GM21529 (cell line): ENCODE results near the gene RPL19.

Source experiments
- ATAC-seq: cut with Tn5 transposase; IDR thresholded peaks from one replicate; pipeline ENCODE4 v1.9.1; 2021; ENCODE audit not compliant: unreplicated experiment

RPL19 gene

DNA sequence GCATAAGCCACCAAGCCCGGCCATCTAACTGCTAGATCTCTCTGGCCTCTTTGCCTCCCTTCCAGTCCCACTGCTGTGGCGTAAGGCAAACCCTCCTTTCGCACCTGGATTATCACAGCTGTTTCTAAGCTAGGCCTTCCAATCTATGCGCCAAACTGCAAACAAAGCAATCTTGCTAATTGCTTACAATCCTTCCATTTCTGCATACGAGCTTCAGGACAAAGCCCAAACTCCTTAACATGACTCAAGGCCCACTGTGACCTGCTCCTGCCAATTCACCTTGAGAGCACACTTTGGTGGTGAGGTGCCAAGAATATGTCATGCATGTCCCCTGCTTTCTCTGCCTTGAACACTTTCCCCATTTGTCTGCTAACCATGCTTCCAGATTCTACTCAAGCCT is 28.1 kb upstream of the RPL19 start:
- no peak for ATAC-seq

DNA sequence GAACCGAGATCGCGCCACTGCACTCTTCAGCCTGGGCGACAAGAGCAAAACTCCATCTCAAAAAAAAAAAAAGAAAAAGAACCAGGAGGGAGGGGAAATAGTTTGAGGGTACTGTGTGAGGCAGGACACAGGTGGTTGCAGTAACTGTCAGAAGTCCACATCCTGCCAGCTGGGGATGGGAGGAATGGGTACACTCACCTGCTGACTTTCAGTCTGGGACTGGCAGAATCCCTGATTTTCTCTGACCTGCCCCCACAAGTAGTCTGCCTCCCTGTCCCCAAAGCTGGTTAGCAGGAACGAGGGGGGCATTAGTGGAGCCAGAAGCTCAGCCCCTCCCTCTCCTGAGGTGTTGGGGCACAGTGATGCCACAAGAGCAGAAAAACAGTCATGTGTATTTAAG is 27.0 kb upstream of the RPL19 start:
- ATAC-seq: no peak

DNA sequence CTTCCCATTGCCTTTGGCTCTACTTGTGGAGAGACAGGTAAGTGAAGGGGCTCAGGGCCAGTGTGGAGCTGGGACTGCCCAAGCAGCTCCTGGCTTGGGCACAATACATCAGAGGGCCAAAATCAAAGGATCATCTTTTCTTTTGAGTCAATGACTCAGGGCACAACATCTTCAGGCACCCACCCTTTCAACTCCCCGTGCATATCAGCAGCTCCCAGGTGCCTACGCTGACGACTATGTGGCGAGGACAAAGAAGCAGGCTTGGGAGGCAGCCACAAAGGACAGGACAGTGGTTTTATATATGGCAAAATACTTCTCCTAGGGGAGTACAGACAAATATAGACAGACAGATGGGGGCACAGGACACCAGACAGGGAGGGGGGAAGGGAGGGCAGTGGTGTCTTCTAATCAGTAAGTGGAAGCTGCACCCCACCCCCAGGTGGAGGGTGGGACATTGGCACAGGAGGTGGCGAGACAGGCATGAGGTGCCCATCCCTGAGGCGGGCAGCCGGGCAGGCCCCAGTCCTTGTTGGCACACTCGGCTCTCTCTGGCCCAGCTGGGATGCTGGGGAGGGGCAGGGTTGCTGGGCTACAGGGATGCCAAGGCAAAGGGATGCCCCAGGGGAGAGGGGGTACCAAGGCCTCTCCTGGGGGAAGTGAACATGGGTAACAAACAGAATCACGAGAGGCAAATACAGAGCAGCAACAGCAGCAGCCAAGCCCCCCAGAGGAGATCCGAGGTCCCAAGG is 26.4 kb upstream of the RPL19 start:
- no peak for ATAC-seq

DNA sequence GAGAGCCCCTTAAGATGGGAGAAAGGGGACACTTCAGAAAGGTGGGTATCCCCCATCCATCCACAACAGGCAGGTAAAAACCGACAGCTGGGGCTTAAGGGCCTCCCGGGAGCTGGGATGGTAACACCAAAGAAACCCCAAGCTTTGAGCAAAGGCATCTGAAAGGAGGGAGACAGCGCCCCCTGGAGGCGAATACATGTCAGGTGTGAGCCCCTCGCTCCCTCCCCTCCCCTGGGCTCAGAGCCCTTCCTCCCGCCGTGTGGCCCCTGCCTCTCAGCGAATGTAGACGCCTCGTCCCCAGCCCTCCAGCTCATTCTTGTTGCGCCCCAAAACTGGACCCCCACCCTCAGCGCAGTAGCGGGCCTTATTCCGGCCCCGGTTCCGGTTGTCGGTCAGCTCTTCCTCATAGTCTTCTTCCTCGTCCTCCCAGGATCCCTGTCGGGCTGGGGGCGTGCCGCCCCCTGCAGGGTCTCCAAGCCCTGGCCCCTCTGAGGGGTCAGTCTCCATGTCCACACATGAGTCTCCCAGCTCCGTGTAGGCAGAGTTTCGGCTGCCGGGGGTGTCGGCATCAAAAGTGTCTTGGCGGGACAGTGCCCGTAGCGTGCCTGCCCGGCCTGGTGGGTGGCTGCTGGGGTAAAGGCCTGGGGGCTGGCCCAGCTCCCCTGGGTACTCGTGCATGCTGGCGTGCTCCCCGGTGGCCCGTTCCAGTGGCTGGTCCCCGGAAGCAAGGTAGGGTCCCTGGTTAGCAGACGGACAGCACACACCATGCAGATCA is 25.0 kb upstream of the RPL19 start:
- no peak for ATAC-seq

DNA sequence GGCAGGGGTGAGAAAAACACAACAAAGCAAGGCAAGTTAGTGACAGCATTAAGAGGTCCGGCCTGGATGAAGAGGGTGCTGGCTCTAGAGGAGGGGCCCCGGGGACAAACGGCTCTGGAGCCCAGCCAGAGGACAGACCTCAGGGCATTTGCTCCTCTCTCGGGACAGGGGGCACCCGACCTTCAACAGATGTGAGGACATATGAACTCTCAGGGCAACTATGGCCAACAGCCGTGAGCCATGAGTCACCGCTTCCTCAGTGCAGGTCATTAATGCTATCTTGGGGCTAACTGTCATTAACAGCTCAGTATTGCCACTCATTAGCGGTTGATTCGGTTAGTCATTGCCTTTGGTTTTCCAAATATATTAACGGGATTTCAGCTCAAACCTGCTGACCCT is 24.4 kb upstream of the RPL19 start:
- ATAC-seq: no peak

DNA sequence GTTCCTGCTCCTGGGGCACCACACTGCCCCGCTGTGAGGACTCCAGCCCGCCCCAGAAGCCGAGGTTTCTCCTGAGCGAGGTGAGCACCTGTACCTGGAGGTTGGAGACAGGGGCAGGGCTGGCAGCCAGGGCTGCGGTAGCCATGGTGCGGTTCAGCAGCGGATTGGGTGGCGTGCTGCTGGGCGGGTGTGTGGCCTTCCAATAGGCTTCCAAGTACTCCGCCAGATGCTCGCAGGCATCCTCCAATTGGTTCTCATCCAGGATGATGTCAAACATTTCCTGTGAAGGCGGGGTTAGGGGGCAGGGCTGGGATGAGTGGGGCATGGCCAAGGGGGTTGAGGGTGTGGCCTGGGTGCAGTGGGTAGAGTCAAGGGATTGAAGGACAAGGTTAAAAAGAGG is 22.8 kb upstream of the RPL19 start:
- no peak for ATAC-seq

DNA sequence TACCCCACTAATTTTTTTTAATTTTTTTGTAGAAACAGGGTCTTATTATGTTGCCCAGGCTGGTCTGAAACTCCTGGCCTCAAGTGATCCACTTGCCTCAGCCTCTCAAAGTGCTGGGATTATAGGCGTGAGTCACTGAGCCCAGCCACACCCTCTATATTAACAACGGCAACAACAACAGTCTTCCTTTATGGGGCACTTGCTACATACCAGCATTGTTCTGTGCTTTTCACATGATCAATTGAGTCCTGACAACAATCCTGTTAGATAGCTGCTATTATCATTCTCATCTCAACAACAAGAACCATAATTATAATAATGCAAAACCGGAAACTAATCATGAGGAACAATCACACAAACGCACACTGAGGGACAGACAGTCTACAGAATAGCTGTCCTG is 21.5 kb upstream of the RPL19 start:
- ATAC-seq: no peak

DNA sequence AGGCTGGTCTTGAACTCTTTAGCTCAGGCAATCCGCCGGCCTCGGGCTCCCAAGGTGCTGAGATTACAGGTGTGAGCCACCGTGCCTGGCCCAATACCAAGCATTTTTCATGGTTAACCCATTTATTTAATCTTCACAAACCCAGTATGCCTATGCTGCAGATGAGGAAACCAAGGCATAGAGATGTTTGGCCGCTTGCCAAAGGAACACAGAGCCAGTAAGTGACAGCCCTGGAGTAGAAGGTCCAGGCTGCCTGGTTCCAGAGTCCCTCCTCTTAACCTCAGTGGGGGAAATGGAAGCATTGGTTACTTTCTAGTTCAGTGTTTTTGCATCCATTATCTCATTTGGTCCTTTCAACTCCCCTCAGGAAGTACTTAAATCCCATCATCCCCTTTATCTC is 18.8 kb upstream of the RPL19 start:
- ATAC-seq: no peak

DNA sequence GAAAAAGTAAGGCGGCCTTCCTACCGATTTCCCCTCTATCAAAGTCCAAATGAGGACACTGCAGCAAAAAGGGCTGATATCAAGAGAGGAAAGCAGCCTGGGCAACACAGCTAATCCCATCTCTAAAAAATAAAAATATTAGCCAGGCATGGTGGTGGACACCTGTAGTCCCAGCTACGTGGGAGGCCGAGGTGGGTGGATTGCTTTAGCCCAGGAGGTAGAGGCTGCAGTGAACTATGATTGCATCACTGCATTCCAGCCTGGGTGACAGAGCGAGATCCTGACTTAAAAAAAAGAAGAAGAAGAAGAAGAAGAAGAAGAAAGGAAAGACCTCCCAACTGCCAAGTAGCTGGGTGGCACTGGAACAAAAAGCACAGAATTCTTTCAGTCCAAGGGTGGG is 17.0 kb upstream of the RPL19 start:
- ATAC-seq: no peak

DNA sequence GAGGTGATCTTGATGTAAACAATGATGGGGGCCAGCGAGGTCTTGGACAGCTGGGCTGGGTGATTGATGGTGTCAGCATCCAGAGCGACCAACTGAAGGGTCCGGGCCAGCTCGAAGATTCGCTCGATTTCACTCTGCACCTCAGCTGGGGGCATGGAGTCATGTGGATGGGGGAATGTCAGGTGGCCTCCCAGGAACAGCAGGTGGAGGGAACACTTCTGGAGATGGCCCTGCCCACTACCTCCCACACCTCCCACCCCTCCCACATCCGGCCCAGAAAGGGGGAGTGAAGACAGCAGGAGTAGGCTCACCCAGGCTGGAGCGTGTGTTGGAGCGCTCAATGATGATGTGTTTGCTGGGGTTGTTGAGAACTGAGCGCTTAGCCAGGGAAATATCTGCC is 16.4 kb upstream of the RPL19 start:
- ATAC-seq: no peak

DNA sequence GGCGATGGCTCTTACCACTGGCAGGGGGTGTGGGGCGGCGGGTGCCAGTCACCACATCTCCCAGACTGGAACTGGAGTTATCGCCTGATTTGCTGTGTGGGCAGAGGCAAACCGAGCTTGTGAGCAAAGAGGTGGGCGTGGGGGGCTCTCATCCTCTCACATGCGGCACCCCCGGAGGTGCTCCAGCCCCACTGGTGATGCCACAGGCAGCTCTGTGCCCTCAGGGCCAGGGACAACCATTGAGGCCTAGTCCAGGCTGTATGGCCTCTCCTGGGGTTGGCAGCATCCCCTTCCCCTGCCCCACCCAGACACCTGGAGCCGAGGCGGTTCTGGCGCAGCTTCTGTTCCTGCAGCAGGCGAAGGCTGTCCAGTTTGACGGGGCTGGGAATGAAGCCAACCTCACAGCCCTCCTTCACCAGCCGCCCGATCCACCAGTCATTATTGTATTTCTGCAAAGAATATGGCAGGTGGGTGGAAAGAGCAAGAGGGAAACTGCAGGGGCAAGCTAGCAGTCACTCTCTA is 13.5 kb upstream of the RPL19 start:
- no peak for ATAC-seq

DNA sequence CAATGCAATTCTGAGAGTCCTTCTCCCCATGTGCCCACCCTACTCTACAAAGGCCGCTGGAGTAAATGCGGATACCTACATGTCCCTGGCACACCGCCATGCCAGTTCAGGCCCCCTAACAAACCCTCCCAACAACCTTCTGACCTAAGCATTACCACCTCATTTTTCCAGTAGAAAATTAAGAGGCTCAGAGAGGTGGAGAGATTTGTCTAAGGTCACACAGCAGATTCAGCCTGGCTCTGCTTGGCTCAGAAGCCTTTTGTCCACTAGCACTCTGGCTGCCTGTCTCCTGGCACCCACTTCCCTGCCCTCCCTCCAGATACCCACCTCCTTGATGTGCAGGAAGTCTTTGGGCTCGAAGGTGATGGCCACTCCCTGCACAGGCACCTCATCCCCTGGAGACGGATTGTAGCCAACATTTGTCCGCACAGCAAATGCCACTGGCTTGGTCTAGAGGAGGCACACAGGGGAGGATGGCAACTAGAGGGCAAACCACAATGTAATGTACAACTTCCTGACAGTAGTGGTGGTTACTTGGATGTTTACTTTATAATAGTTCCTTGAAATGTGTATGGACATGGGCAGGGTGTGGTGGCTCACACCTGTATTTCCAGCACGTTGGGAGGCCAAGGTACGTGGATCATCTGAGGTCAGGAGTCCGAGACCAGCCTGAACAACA is 12.8 kb upstream of the RPL19 start:
- ATAC-seq: no peak

DNA sequence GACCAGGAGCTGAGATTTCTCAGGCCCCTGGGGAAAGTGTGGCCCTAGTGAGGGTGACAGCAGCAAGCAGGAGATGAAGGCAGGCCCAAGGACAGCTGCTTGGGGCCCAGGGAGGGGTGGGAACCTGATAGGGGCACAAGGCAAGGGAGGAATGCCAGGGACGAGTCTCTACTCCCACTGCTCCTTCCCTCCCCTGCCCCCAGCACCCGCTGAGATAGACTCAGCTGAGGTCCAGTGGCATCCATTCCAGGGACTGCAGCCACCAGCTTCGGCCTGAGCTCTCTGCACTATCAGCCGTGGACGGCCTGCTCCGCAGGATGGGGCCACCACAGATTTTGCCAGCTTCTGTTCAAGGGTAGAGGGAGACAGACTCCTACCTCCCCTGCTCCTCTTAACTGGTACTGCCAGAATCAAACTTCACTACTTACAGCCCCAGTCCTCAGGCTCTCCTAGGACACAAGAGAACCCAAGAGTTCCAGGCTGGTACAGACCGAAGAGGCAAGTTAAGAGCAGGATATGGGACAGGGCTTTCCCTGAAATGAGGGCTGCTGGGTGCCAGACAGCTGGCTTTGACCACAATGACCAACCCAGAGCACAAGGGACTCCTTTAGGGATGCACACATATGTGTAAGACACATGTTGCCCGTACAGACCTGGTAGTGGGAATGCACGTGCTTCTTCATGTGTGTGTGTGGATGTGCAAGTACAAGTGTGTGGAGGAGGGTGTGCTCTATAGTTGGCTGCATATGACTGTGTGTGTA is 8.2 kb upstream of the RPL19 start:
- ATAC-seq: no peak

DNA sequence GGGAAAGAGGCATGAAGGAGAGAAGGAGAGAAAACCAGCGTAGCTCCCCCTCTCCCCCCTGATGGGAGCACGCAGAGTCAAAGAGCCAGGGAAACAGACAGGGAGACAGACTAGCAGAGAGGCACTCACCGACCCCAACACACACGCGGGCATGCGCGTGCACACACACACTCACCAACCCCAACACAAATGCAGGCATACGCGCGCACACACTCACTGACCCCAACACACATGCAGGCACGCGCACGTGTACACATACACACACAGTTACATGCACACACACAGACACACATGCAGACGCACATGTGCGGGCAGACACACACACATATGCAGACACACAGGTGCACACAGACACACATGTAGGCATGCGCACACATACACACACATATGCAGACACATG is 7.2 kb upstream of the RPL19 start:
- no peak for ATAC-seq

DNA sequence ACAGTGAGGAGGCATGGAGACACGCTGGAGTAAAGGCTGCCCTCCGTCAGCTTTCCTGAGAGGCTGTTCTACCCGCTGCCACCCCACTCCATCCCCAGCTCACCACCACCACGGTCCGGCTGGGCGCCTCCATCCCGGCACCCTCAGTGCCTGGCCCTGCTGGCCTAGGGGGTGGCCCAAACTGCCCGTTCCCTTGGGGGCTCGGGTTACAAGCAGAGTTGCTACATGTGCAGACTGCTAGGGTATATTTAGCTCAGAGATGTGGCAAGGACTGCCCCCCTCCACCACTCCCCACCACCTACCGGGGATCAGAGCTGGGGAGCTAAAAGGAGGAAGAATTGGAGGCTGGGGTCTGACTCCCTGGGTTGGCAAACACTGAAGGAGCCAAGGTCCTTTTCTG is 6.7 kb upstream of the RPL19 start:
- ATAC-seq: no peak

DNA sequence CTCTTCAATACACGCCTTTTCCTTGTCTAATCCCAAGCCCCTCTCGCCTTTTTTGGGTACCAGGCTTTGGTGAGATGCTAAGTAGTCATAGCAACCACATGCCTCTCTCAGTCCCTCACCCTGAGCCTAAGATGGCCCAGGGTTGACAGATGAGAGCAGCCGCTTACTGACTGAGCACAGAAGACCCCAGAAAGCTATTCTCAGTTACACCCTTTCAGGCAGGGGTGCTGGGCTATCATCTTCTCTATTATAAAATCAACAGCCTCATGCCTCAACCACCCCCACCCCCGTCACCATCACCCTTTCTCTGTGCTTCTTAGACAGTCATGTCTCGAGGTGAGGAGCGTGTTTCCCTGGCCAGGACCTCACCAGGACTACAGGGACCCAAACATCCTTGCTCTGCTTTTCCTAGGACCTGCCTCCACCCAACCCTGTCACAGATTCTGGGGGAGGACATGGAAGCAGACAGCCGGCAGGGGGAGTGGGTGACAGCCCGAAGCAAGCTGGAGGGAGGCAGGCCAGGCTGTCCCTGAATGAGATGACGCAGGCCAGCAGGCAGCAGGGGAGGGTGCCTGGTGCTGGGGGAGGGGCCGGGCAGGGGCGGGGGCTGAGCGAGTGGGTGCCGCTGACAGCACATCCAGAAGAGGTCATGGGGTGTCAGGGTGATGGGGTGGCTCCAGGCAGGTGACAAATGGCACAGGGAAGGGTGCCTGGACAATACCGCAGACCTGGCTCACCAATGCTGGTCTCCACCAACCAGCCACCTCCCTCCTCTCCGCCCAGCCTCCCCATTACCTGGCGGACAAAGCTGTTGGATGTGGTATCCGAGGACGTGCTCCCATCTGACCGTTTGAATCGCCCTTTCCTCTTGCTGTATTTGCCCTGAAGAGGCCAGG is 5.7 kb upstream of the RPL19 start:
- ATAC-seq: no peak

DNA sequence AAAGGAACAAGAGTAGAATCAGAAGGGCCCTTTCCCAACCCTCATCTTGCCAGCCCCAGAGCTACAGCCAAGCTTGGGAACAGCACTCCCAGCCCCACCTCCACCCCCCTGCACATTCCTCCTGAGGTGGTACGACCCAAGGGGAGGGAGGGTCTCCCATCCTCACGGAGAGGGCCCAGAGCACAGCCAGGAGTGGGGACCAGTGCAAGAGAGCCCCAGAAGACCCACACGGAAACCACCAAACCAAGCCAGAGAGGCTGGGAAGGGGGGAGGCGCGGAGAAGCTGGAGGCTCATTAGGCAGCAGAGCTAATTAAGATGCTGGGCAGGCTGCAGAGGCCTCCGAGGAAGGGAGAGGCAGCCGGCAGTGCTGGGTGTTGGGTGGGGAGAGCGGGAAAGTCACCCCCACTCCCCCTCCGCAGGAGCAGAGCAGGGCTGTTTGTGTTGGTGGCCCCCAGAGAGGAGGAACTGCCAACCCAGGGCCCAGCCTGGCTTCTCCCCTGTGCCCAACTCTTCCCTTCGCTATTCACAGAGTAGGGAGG is 5.0 kb upstream of the RPL19 start:
- ATAC-seq: no peak

DNA sequence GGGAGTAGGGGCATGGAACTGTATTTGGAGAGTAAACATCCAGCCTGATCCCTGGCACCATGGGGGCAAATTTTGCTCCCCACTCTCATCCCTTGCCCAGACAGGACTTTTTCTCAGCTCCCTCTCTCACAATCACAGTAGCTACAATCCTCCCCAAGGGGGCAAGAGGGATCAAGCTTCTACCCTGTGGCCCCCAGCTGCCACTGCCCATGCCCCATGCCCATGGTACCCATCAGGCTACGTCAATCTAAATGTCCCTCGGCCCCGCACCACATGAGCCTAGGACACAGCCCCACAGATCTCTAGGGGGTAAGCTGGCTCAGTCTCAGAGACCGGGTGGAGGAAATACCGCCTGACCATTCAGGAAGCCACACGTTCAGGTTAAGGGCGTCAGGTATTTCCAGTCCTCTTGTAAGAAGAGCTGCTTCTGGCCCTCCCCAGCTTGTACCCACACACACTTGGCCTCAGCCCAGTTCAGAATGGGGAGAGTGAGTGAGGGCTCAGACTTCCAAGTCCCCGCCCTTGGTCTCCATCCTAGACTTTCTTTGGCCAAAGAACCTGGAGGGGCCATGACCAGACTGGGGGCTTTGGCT is 4.4 kb upstream of the RPL19 start:
- no peak for ATAC-seq

DNA sequence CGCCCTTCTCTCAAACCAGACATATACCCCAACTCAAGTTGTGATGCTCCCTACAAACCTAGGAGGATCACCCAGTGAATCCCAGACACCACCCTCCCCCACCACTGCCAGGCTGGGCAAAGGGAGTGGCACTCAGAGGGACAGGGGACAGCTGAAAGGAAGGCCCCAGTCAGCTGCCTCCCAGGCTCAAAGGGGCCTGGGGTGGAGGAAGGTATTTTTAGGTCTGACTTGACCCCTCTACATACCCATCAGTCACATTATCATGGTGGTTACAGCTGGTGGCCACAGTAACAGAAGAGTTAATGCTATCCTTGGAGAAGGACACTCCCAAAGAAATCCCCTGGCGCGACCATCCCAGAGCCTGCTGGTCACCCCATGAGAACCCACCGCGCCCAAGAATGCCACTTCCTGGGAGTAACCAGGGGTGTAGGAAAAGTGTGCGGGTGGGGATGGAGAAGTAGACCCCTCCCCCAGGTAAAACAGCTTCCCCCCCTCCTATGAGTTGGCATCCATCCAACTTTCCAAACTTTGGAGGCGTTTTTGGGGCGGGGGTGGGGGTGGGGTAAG is 3.8 kb upstream of the RPL19 start:
- no peak for ATAC-seq
